Measurements from ENCODE around the gene NDUFA7. TPM values are rescaled to one million over a fixed set of nuclear protein-coding genes. Genes with fewer than 3 reads are reported as not detected.
A peak's percentile ranks its signal among the peaks of the same experiment; 100 is the strongest.
"Not testable (repeated sequence)": the region's sequence is repeated elsewhere in the genome, so short reads cannot be mapped to it uniquely, and the experiment has no call there.

The NDUFA7 gene
- 195 TPM for polyA plus RNA-seq (2012; ENCODE audit: insufficient read depth, insufficient read length)

DNA sequence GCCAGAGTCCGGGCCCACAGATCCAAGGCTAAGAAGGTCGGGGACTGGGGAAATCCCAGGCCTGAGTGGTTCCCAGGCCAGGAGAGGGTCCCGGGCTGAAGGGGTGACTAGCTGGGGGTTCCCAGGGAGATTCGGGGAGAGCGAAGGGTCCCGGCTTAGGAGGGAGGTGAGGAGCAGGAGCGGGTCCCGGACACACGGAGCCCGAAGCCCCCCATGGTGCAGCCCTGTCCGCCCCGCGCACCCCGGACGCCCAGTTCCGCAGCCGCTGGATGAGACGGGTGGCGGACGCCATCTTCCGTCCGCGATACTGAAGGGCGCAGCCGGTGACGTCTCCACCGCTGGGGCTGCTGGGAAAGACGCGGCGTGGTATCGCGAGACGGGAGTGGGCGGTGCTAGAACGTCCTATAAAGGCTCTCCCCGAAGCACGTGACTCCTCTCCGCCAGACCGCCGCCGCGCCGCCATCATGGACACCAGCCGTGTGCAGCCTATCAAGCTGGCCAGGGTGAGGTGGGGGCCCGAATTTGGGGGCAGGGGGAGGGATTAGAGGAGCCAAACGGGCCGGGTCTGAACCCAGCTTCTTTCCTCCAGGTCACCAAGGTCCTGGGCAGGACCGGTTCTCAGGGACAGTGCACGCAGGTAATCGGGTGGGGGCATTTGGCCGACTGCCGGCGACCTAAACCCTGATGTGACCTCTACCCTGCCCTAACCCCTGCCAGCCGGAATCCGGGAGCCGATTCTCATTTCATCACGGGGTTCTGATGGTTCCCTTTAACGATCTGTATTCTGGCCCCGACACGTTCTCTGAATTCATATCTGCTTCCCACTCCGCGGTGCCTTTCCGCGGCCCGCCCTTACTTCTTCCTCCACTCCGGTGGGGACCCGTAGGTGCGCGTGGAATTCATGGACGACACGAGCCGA is at the start of gene NDUFA7, which contains the start of gene RPS28:
NDUFA7 (minus strand) TSS at position 309 of the 919 bp plus-strand sequence; CDS start at position 292, 17 bp downstream.
RPS28 (plus strand) TSS at position 430 of the 919 bp plus-strand sequence; CDS start at position 465, 35 bp downstream.
- H3K4me3 ChIP-seq (ENCODE audit: low read length), result peak within 1 kb of the TSS; percentile 100
- peak; percentile 94 for DNase-seq (ENCODE audit: low read depth, low spot score)

GRCh38 chr19:8370176-8371010 is 49.2 kb upstream of the NDUFA7 start:
- H3K4me3 ChIP-seq (ENCODE audit: low read length), result no peak overlapping the region
- DNase-seq (ENCODE audit: low read depth, low spot score), result no peak

DNA sequence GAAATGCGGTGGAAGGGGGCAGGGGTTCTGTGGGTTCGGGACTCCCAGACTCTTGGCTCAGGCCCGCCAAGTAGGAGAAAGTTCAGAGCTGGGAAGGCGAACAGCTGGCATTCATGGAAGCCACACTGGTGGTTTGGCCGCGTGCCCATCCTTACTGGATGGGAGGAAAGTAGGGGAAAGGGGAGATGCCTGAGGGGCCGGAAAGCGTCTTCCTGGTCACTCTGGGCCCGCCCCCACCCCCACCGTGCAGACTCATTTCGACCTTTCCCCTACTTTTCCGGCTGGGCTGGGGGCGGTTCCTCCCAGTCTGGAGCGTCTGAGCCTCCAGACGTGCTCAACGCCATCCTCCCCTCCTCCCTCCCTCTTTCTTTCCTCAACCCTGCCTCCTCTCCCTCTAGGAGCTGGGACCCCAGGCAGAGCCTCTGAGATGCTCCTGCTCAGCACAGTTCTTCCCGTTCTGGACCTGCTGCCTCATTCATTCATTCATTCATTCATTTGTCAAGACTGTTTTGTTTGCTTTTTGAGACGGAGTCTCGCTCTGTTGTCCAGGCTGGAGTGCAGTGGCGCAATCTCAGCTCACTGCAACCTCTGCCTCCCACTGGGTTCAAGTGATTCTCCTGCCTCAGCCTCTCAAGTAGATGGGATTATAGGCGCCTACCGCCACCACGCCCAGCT is 46.3 kb upstream of the NDUFA7 start:
- DNase-seq (ENCODE audit: low read depth, low spot score), result no peak
- H3K4me3 ChIP-seq (ENCODE audit: low read length), result no peak overlapping the region

- no peak for DNase-seq (ENCODE audit: low read depth, low spot score)
- no peak overlapping the region for H3K4me3 ChIP-seq (ENCODE audit: low read length)
These were observed 45.8 kb upstream of the NDUFA7 start for GRCh38 chr19:8366961-8367326.

GRCh38 chr19:8366121-8366581 is 45.0 kb upstream of the NDUFA7 start:
- DNase-seq (ENCODE audit: low read depth, low spot score), result no peak
- H3K4me3 ChIP-seq (ENCODE audit: low read length), result no peak overlapping the region

- peak within 1 kb of the TSS; percentile 43 for H3K4me3 ChIP-seq (ENCODE audit: low read length)
- no peak for DNase-seq (ENCODE audit: low read depth, low spot score)
These were observed 42.9 kb upstream of the NDUFA7 start, which contains the start of gene ANGPTL4 for GRCh38 chr19:8363803-8364771. Gene ANGPTL4, plus strand, starts transcription at chr19:8364155. Its CDS starts 167 bp downstream, at chr19:8364322.

- no peak for DNase-seq (ENCODE audit: low read depth, low spot score)
- no peak overlapping the region for H3K4me3 ChIP-seq (ENCODE audit: low read length)
These were observed 41.0 kb upstream of the NDUFA7 start for GRCh38 chr19:8361921-8362793.

- DNase-seq (ENCODE audit: low read depth, low spot score), result no peak
- H3K4me3 ChIP-seq (ENCODE audit: low read length), result no peak overlapping the region
These were observed 39.0 kb upstream of the NDUFA7 start for GRCh38 chr19:8360196-8360595.

- DNase-seq (ENCODE audit: low read depth, low spot score), result no peak
- no peak overlapping the region for H3K4me3 ChIP-seq (ENCODE audit: low read length)
These were observed 37.8 kb upstream of the NDUFA7 start for GRCh38 chr19:8358948-8359347.

DNA sequence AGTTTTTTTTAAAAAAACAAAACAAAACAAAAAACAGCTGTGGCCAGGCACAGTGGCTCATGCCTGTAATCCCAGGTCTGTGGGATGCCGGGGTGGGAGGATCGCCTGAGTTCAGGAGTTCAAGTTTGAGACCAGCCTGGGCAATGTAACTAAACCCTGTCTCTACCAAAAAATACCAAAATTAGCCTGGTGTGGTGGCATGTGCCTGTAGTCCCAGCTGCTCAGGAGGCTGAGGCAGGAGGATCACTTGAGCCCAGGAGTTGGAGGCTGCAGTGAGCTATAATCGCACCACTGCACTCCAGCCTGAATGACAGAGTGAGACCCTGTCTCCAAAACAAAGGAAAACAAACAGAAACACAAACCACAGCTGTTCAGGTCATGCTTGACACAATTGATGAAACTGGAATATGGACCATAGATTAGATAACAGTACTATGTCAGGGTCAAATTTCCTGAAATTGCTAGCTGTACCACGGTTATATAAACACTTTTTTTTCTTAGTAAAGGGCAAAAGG is 35.9 kb upstream of the NDUFA7 start:
- no peak overlapping the region for H3K4me3 ChIP-seq (ENCODE audit: low read length)
- DNase-seq (ENCODE audit: low read depth, low spot score), result no peak

GRCh38 chr19:8355631-8356402 is 34.6 kb upstream of the NDUFA7 start:
- H3K4me3 ChIP-seq (ENCODE audit: low read length), result no peak overlapping the region
- no peak for DNase-seq (ENCODE audit: low read depth, low spot score)

GRCh38 chr19:8352845-8353244 is 31.7 kb upstream of the NDUFA7 start:
- DNase-seq (ENCODE audit: low read depth, low spot score); H3K4me3 ChIP-seq (ENCODE audit: low read length): not testable (repeated sequence)

DNA sequence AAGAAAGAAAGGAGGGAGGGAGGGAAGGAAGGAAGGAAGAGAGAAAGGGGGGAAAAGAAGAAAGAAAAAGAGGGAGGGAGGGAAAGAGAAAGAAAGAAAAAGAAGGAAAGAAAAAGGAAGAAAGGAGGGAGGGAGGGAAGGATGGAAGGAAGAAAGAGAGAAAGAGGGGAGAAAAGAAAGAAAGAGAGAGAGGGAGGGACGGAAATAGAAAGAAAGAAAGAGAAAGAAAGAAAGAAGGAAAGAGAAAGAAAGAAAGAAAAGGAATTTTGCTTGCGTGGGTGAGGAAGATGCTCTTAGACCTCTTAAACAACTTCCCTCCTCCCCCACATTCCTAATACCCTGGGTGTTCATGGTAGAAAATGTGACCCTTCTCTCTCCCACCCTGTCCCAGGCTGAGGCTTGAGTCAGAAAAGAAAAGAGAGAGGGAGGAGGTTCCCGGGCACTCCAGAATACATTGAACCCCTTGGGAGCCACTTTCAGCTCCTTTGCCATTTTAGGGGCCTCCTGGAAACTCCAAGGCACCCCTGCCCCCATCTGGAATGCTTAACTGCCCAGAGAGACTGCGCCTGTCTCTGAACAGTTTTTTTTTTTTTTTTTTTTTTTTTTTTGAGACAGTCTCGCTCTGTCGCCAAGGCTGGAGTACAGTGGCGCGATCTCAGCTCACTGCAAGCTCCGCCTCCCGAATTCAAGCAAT is 31.1 kb upstream of the NDUFA7 start:
- H3K4me3 ChIP-seq (ENCODE audit: low read length), result peak overlapping the region; percentile 22; the same call in 1 of the 2 replicates
- no peak for DNase-seq (ENCODE audit: low read depth, low spot score)

DNA sequence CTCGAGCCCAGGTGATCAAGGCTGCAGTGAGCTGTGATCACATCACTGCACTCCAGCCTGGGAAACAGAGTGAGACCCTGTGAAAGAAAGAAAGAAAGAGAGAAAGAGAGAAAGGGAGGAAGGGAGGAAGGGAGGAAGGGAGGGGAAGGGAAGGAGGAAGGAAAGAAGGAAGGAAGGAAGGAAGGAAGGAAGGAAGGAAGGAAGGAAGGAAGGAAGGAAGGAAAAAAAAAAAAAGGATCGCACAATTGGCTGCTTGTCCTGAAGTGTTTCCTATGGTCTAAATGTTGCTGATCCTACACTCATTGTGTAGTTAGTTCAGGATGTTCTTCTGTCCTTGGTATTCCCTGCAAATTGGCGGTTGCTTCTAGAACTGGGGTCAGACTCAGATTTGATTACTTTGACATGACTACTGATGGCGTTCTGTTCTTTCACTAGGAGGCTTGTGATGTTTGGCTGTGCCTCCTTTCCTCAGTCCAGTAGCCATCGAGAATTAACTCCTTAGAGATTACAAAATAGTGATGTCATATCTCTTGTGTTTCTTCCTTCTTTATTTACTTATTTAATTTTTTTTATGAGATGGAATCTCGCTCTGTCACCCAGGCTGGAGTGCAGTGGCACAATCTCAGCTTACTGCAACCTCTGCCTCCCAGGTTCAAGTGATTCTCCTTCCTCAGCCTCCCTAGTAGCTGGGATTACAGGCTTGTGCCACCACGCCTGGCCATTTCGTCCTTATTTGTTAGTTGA is 28.6 kb upstream of the NDUFA7 start:
- not testable (repeated sequence) for DNase-seq (ENCODE audit: low read depth, low spot score)

DNA sequence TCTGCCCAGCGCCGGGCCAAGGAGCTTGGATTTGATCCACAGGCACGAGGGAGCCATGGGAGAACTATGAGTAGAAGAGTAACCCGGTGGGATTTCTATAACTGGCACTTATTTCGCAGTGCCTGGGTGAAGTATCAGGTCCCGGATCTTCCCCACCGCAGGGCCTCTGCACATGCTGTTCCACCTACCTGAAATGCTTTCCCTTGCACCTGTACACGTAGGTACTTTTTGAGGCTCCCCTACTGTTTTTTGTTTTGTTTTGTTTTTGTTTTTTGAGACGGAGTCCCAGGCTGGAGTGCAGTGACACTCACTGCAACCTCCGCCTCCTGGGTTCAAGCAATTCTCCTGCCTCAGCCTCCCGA is 22.3 kb upstream of the NDUFA7 start:
- DNase-seq (ENCODE audit: low read depth, low spot score), result no peak
- H3K4me3 ChIP-seq (ENCODE audit: low read length), result peak overlapping the region; percentile 53

More for the DNA sequence above, 28.6 kb upstream of the NDUFA7 start:
- not testable (repeated sequence) for H3K4me3 ChIP-seq (ENCODE audit: low read length)

Data from Jurkat, Clone E6-1 (cell line).